Activated CD4-positive, alpha-beta T cell treated with anti-CD3 and anti-CD28 coated beads for 36 hours (primary cell): Measurements from ENCODE around the gene KMT2C. TPM values are rescaled to one million over a fixed set of nuclear protein-coding genes. Genes with fewer than 3 reads are reported as not detected.
A peak's percentile ranks its signal among the peaks of the same experiment; 100 is the strongest.
"Not testable (repeated sequence)": the region's sequence is repeated elsewhere in the genome, so short reads cannot be mapped to it uniquely, and the experiment has no call there.

ENCODE experiments used
- ATAC-seq: fragments of 200-7000 bp; cut with Tn5 transposase; one replicate; pipeline ENCODE4 v1.10.0; 2021; ENCODE audit warnings: mild to moderate bottlenecking, moderate library complexity
- CTCF ChIA-PET: fragments of 350-600 bp; sonication (Branson Sonifier 250); formaldehyde crosslinking; loops from one replicate; lab custom pipeline; 2021; ENCODE audit warnings: antibody characterized with exemption; lab: Charles Lee
- POLR2A ChIA-PET: fragments of 350-600 bp; sonication (Branson Sonifier 250); formaldehyde crosslinking; loops from one replicate; lab custom pipeline; 2021; ENCODE audit warnings: antibody characterized with exemption, inconsistent platforms; lab: Charles Lee
- DNase-seq: peaks from one replicate; pipeline ENCODE4 v3.0.0-alpha.2; 2020
- H3K27ac Mint-ChIP-seq: one replicate; pipeline ENCODE4 v1.8.0; 2021; ENCODE audit warnings: mixed read lengths
- H3K27me3 Mint-ChIP-seq: one replicate; pipeline ENCODE4 v1.8.0; 2021; ENCODE audit warnings: mixed read lengths
- H3K36me3 Mint-ChIP-seq: one replicate; pipeline ENCODE4 v1.8.0; 2021; ENCODE audit warnings: low read depth, mixed read lengths
- H3K4me1 Mint-ChIP-seq: one replicate; pipeline ENCODE4 v1.8.0; 2021; ENCODE audit warnings: mixed read lengths
- H3K4me3 Mint-ChIP-seq: one replicate; pipeline ENCODE4 v1.8.0; 2021; ENCODE audit warnings: mild to moderate bottlenecking, moderate library complexity, mixed read lengths
- H3K9me3 Mint-ChIP-seq: one replicate; pipeline ENCODE4 v1.8.0; 2021; ENCODE audit warnings: low read depth, mixed read lengths
- intact Hi-C, 2 experiments: fragments of 100-400 bp; cut with DNase I in 1 of 2; cut with micrococcal nuclease in 1 of 2; formaldehyde crosslinking; loops; one replicate each; pipeline versions ENCODE4 v1.14.2 to v1.15.1; 2022 to 2024; cut with DNase I, micrococcal nuclease
- total RNA-seq, 2 experiments: library from RNA; stranded (reverse); gene quantifications; one replicate each; pipeline ENCODE4 v1.2.3, GENCODE V29; 2021

The KMT2C gene
- total RNA-seq, 2 experiments from 2014 or later, result 35.9 to 42.7 TPM

DNA sequence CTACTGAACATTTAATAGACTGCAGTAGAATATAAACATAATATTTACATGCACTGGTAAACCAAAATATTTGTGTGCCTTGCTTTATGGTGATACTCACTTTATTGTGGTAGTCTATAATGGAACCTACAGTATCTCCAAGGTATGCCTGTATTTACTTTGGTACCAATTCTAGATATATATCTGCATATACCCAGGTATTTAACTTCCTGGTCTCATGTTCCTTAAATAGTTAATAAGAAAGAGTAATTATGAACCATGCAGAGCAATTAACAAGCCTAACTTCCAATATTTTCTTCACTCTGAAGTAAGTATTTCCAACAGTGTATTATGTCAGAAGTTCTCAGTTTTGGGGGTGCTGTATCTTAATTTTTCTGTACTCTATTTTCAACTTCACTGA lies 57.3 kb downstream of the KMT2C start:
- intact Hi-C loops, result loop anchor here in 1 of 2 experiments (5.0 kb wide), 1 partner anchor 49 kb away; no protein-coding TSS in a partner anchor
- H3K4me3 Mint-ChIP-seq, POLR2A ChIA-PET: not testable (repeated sequence)

DNA sequence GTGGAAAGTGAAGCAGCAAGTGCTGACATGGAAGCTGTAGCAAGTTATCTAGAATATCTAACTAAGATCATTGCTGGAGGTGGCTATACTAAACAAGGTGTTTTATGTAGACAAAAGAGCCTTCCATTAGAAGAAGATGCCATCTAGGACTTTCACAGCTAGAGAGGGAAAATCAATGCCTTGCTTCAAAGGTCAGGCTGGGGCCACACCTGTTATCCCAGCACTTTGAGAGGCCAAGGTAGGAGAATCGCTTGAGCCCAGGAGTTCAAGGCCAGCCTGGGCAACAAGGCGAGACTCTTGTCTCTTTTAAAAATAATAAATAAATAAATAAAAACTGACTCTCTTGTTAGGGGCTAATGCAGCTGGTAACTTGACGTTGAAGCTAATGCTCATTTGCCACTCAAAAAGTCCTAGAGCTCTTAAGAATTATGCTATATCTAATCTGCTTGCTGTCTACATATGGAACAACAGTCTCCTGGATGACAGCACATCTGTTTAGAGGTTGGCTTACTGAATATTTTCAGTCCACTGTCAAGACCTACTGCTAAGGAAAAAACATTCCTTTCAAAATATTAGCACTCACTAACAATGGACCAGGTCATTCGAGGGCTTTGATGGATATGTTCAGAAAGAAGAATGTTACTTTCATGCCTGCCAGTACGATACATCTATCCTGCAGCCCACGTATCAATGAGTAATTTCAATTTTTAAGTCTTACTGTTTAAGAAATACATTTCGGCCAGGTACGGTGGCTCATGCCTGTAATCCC lies 58.9 kb downstream of the KMT2C start:
- ATAC-seq, result not testable (repeated sequence)
- peaks cover 47% of the 10 kb centered on the region for H3K4me1 Mint-ChIP-seq
- intact Hi-C loops, result loop anchor here in 1 of 2 experiments (5.0 kb wide), 1 partner anchor 50 kb away; no protein-coding TSS in a partner anchor

More for the DNA sequence above, 57.3 kb downstream of the KMT2C start:
- DNase-seq, H3K27me3 Mint-ChIP-seq, H3K9me3 Mint-ChIP-seq, CTCF ChIA-PET, H3K36me3 Mint-ChIP-seq, ATAC-seq, H3K27ac Mint-ChIP-seq: not testable (repeated sequence)
- peaks cover 42% of the 10 kb centered on the region for H3K4me1 Mint-ChIP-seq

DNA sequence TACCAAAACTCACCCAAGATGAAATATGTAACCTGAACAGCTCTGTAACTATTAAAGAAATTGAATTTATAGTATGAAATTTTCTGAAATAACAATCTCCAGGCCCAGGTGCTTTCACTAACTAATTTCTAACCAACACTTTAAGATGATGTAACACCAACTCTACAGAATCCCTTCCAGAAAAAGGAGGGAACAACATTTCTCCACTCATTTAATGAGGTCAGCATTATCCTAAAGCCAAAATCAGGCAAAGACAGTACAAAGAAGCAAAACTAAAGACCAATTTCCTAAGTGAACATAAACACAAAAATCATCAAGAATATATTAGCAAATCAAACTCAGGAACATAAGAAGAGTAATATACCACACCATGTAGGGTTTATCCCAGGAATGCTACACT lies 65.5 kb downstream of the KMT2C start:
- H3K27me3 Mint-ChIP-seq, result no peaks in the 10 kb centered on the region
- intact Hi-C loops, result no loop called here
- H3K4me1 Mint-ChIP-seq, result peaks cover 45% of the 10 kb centered on the region
- H3K36me3 Mint-ChIP-seq, result peaks cover 18% of the 10 kb centered on the region
- DNase-seq, result no peak
- ATAC-seq, result no peak
- H3K4me3 Mint-ChIP-seq, result no peak overlapping the region
- CTCF ChIA-PET, result no interaction called here
- peaks cover 7% of the 10 kb centered on the region for H3K9me3 Mint-ChIP-seq
- no peak overlapping the region for H3K27ac Mint-ChIP-seq
- POLR2A ChIA-PET, result no interaction called here

More for the DNA sequence above, 58.9 kb downstream of the KMT2C start:
- H3K9me3 Mint-ChIP-seq, POLR2A ChIA-PET, H3K27ac Mint-ChIP-seq, H3K4me3 Mint-ChIP-seq, DNase-seq, H3K36me3 Mint-ChIP-seq, H3K27me3 Mint-ChIP-seq, CTCF ChIA-PET: not testable (repeated sequence)

DNA sequence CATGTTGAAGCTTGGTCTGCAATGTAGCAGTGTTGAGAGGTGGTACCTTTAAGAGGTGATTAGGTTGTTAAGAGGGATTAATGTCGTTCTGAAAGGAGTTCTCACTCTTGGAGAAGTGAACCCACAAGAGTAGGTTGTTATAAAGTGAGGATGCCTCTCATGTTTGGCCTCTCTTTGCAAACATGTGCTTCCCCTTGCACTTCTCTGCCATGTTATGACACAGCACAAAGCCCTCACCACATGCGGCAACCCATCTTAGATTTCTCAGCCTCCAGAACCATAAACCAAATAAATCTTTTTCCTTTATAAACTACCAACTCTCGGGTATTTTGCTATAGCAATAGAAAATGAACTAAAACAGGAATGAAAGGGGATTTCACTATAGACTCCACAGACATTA lies 66.3 kb downstream of the KMT2C start:
- H3K4me3 Mint-ChIP-seq, result no peak overlapping the region

DNA sequence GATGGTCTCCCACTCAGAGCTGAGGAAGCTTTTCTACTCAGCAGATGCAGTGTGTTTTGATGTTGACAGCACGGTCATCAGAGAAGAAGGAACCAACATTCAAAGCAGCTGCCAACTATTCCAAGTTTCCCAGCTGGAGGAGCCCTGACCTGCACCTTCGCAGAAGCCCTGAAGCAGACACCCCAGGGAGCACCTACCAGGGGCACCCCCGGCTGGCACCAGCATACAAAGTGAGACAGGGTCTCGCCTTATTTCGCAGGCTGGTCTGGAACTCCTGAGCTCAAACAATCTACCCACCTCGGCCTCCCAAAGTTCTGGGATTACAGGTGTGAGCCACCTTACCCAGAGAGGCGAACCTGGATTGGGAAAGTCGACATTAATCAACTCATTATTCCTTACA lies 68.6 kb downstream of the KMT2C start:
- intact Hi-C loops, result no loop called here
- CTCF ChIA-PET, result interaction anchor here (1.4 kb wide), 1 partner anchor 10 kb away, joined by 4 read pairs; no protein-coding TSS in a partner anchor
- Mint-ChIP-seq H3K27ac (no peak overlapping the region), H3K4me1 (peaks cover 59% of the 10 kb centered on the region), H3K27me3 (no peaks in the 10 kb centered on the region), H3K9me3 (peaks cover 4% of the 10 kb centered on the region), H3K4me3 (no peak overlapping the region), H3K36me3 (peaks cover 18% of the 10 kb centered on the region)
- no peak for ATAC-seq
- no peak for DNase-seq
- POLR2A ChIA-PET, result no interaction called here

More for the DNA sequence above, 66.3 kb downstream of the KMT2C start:
- ChIA-PET POLR2A (no interaction called here), CTCF (no interaction called here)
- H3K4me1 Mint-ChIP-seq, result peaks cover 45% of the 10 kb centered on the region
- H3K27ac Mint-ChIP-seq, result peak overlapping the region; percentile 26
- no peaks in the 10 kb centered on the region for H3K27me3 Mint-ChIP-seq
- peaks cover 7% of the 10 kb centered on the region for H3K9me3 Mint-ChIP-seq
- DNase-seq, result no peak
- peaks cover 18% of the 10 kb centered on the region for H3K36me3 Mint-ChIP-seq
- intact Hi-C loops, result no loop called here
- no peak for ATAC-seq

DNA sequence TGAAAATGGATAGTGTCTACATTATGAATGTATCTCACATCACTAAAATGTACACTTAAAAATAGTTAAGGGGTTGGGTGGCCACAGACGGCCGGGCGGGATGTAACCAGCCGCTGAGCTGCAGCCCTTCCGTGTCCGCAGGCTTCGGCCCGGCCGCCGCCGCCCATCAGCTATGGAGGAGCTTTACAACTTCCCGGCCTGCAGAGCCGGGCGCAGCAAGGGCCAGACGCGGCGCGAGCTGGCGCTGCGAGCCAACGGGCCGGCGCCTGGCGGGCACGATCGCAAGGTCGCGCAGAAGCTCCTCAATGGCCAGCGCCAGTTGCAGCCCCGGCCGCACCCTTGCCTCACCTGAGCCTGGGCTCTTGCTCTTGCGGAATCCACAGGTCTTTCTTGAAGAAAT lies 69.1 kb downstream of the KMT2C start:
- H3K36me3 Mint-ChIP-seq, result peaks cover 18% of the 10 kb centered on the region
- no peak for DNase-seq
- ATAC-seq, result no peak
- peaks cover 61% of the 10 kb centered on the region for H3K4me1 Mint-ChIP-seq
- intact Hi-C loops, result no loop called here
- H3K9me3 Mint-ChIP-seq, result peaks cover 4% of the 10 kb centered on the region
- no peak overlapping the region for H3K27ac Mint-ChIP-seq
- CTCF ChIA-PET, result interaction anchor here (1.4 kb wide), 1 partner anchor 9 kb away, joined by 4 read pairs; no protein-coding TSS in a partner anchor
- no peak overlapping the region for H3K4me3 Mint-ChIP-seq
- H3K27me3 Mint-ChIP-seq, result no peaks in the 10 kb centered on the region
- POLR2A ChIA-PET, result interaction anchor here (0.7 kb wide), 1 partner anchor 217 kb away, joined by 3 read pairs; no protein-coding TSS in a partner anchor

DNA sequence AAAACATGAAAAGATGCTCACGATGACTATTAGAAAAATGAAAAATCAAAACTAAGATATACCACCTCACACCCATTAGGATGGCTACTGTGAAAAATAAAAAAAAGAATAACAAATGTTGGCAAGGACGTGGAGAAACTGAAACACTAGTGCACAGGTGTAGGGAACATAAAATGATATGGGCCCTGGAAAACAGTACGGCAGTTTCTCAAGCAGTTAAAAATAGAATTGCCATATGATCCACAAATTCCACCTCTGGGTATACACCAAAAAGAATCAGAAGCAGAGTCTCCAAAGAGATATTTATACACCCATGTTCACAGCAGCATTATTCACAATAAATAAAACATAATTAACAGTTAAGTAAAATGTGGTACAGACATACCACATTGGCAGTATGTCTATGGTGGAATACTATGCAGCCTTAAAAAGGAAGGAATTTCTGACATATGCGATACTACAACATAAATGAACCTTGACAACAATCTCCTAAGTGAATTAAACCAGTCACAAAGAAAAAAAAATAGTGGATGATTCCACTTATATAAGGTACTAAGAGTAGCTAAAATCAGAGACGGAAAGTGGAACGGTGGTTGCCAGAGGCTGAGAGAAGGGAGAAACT lies 69.7 kb downstream of the KMT2C start:
- peaks cover 17% of the 10 kb centered on the region for H3K36me3 Mint-ChIP-seq
- no peak for ATAC-seq
- H3K4me1 Mint-ChIP-seq, result peaks cover 57% of the 10 kb centered on the region
- H3K9me3 Mint-ChIP-seq, result peaks cover 2% of the 10 kb centered on the region
- H3K27ac Mint-ChIP-seq, result no peak overlapping the region
- POLR2A ChIA-PET, result interaction anchor here (0.7 kb wide), 1 partner anchor 217 kb away, joined by 3 read pairs; no protein-coding TSS in a partner anchor
- CTCF ChIA-PET, result interaction anchor here (1.4 kb wide), 1 partner anchor 9 kb away, joined by 4 read pairs; no protein-coding TSS in a partner anchor
- no peak overlapping the region for H3K4me3 Mint-ChIP-seq
- intact Hi-C loops, result no loop called here
- H3K27me3 Mint-ChIP-seq, result no peaks in the 10 kb centered on the region
- DNase-seq, result no peak

DNA sequence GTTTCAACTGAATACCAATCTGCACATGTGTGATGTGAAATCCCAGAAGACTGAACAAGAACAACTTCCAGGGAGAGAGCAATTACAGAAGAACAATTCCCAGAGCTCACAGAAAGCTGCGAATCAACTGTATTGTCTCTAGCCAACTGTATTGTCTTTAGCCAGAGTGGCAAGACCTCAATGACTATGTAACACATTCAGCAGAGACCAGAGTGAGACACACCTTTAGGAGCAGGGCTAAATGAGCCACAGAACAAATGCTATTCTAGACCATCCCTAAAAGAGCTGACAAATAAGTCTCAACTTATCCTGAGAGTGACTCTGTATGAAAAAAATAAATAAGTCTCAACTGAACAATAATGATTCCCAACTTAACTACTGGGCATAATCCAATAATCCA lies 72.0 kb downstream of the KMT2C start:
- POLR2A ChIA-PET, result no interaction called here
- Mint-ChIP-seq H3K27me3 (no peaks in the 10 kb centered on the region), H3K4me3 (no peak overlapping the region), H3K36me3 (peaks cover 10% of the 10 kb centered on the region), H3K9me3 (peaks cover 2% of the 10 kb centered on the region), H3K4me1 (peaks cover 46% of the 10 kb centered on the region), H3K27ac (no peak overlapping the region)
- ATAC-seq (no peak), DNase-seq (no peak)
- intact Hi-C loops, result loop anchor here in 1 of 2 experiments (5.0 kb wide), 1 partner anchor 59 kb away; no protein-coding TSS in a partner anchor
- CTCF ChIA-PET, result interaction anchor here (1.2 to 1.5 kb wide), 2 partner anchors 11 to 23 kb away, joined by 3 to 5 read pairs; no protein-coding TSS in a partner anchor

DNA sequence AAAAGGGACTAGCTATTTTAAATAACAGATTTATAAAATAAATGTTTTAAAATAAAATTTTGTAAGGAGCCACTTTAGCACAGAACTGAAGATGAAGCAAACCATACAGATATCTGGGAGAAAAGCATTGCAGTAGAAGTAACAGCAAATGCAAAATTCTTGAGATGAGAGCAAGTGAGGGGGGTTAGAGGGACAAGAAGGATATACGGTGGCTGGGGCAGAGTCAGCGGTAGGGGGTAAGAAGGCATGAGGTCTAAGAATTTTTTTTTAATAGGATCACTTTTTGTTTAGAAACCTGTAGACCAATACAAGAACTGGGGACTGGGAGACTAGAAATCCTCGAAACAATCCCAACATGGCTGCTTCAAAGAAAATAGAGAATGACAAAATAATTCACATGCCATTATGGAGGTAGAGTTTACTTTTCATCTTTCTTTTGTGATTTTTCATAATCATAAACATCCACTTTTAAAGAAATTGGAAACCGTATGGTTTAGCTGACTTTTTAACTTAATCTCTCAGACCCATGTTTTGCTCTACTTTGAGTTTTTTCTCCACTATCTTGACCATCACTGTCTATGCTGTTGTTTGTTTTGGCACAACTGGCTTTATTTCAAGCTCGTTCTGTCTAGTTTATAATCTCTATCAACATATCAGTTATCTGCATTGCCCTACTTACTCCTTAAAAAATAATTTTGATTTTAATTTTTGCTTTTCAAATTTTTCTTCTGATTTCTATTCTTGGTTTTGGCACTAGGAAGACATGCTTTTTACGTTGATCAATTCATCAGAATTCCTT lies 73.5 kb downstream of the KMT2C start:
- ChIA-PET POLR2A (no interaction called here), CTCF (no interaction called here)
- Mint-ChIP-seq H3K4me3 (no peak overlapping the region), H3K36me3 (peaks cover 7% of the 10 kb centered on the region), H3K27me3 (no peaks in the 10 kb centered on the region), H3K9me3 (peaks cover 2% of the 10 kb centered on the region), H3K4me1 (peaks cover 40% of the 10 kb centered on the region), H3K27ac (no peak overlapping the region)
- ATAC-seq (no peak), DNase-seq (no peak)
- intact Hi-C loops, result loop anchor here in 1 of 2 experiments (5.0 kb wide), 1 partner anchor 60 kb away; no protein-coding TSS in a partner anchor

DNA sequence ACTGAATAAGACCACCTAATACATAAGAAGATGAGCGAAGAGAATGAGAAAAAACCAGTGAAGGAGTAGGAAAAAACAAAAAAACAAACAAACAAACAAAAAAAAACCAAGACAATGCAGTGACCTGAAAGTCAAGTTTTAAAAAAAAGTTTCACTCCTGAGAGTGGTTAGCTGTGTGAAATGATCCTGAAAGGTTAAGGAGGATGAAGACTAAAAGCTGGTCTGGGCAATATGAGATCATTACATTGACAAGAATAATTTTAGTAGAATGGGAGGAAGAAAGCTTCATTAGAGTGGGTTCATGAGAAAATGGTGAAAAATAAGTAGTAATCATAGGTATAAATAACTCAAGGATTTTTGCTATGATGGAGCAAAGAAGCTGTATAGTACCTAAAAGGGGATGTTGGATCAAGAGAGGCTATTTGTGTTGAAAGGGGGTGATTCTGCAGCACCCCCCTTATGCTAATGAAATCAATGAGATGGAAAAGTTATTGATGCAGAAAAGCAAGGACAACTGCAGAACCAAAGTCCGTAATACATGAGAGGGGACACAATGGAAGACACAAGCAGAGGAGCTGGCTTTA lies 80.2 kb downstream of the KMT2C start:
- ChIA-PET POLR2A (no interaction called here), CTCF (interaction anchor here (0.5 to 1.3 kb wide), 4 partner anchors 13 to 407 kb away, joined by 3 to 5 read pairs (median 3); no protein-coding TSS in a partner anchor)
- H3K9me3 Mint-ChIP-seq, result no peaks in the 10 kb centered on the region
- peak overlapping the region; percentile 20 for H3K27ac Mint-ChIP-seq
- H3K27me3 Mint-ChIP-seq, result no peaks in the 10 kb centered on the region
- intact Hi-C loops, result no loop called here
- DNase-seq (no peak), ATAC-seq (no peak)
- peaks cover 49% of the 10 kb centered on the region for H3K36me3 Mint-ChIP-seq
- no peak overlapping the region for H3K4me3 Mint-ChIP-seq
- peaks cover 7% of the 10 kb centered on the region for H3K4me1 Mint-ChIP-seq
